ENCODE measurements around the gene C2orf49.

C2orf49 gene

DNA sequence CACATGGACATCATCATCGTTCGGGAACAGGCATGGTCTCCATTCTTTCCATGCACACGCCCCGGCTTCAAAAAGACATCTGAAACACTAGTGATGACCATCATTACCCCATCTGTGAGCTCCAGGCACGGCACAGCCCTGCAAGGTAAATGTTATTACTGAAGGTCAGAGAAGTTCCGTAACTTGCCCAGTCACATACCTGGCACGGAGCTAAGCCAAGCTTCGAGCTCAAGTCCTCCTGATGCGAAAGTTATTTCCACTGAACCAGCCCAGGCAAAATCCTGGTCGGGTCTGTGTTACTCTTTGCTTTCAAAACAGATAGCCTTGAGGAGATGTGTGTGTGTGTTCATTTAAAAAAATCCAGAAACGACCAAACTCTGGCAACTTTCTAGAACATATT is 38.7 kb downstream of the C2orf49 start:
- Histone ChIP-seq H3K4me3 (ENCODE audit: insufficient read depth in 1 of 2, low read depth in 1 of 2, low read length in 2 of 2) (no peak overlapping the region), H2BK15ac (ENCODE audit: low read depth, poor library complexity, severe bottlenecking) (no peak overlapping the region), H2AK5ac (ENCODE audit: low read length, severe bottlenecking) (peak overlapping the region; percentile 93), H4K91ac (ENCODE audit: low read length) (no peak overlapping the region), H3K14ac (ENCODE audit: low read length in 2 of 2) (no peak overlapping the region), H2BK5ac (ENCODE audit: low read depth, low read length, poor library complexity, severe bottlenecking) (no peak overlapping the region), H3K79me1 (replicated peaks; ENCODE audit: low read length, poor library complexity, severe bottlenecking) (no peaks in the 10 kb centered on the region), H2BK120ac (ENCODE audit: low read depth, low read length) (no peak overlapping the region), H3K18ac (ENCODE audit: low read depth in 1 of 2, low read length in 2 of 2) (peak overlapping the region in 1 of 2 experiments; percentile 56), H3K4me1 (ENCODE audit: control insufficient read depth, insufficient read depth, low read depth, low read length) (peaks cover 46% of the 10 kb centered on the region), H3K4ac (ENCODE audit: low read depth in 1 of 2, low read length in 2 of 2) (peak overlapping the region in 1 of 2 experiments; percentile 70), H3K27me3 (ENCODE audit: control insufficient read depth in 1 of 2, insufficient read depth in 1 of 2, low read length in 2 of 2) (no peaks in the 10 kb centered on the region), H3K23ac (ENCODE audit: low read length in 2 of 2) (no peak overlapping the region), H2BK12ac (ENCODE audit: low read length in 2 of 2) (peak overlapping the region in 1 of 2 experiments; percentile 19), H3K27ac (ENCODE audit: low read length, poor library complexity, severe bottlenecking) (peak overlapping the region; percentile 83), H3K9me3 (ENCODE audit: control insufficient read depth, low read length) (no peaks in the 10 kb centered on the region), H3K36me3 (ENCODE audit: control insufficient read depth in 1 of 2, insufficient read depth in 2 of 2, low read depth in 1 of 2, low read length in 2 of 2) (peaks cover 49 to 93% of the 10 kb centered on the region in 2 experiments), H3K9ac (ENCODE audit: low read length) (peak overlapping the region; percentile 37), H3K4me2 (ENCODE audit: low read length, poor library complexity, severe bottlenecking) (no peak overlapping the region), H2AFZ (ENCODE audit: low read depth, low read length) (no peak overlapping the region), H4K8ac (ENCODE audit: low read length) (no peak overlapping the region)
- DNase-seq = no peak
- 96% methylated on average over 10 of the region's 11 CpGs for WGBS

DNA sequence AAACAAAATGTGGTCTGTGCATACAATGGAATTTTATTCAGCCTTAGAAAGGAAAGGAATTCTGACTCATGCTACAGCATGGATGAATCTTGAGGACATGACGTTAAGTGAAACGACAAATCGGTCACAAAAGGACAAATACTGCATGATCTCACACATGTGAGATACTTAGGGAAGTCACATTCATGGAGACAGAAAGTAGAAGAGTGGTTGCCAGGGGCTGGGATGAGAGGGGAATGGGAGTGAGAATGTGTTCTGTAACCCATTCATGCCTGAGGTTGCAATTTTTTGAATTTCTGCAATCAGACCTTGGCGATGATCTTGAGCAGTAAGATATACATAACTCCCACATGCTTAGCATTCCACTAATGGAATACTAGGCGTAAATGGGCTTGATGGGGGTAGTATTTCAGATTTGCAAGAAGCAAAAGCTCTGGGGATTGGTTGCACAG is 39.5 kb downstream of the C2orf49 start:
- Histone ChIP-seq H3K18ac (ENCODE audit: low read depth in 1 of 2, low read length in 2 of 2) (no peak overlapping the region), H3K23ac (ENCODE audit: low read length in 2 of 2) (no peak overlapping the region), H2AK5ac (ENCODE audit: low read length, severe bottlenecking) (no peak overlapping the region), H3K14ac (ENCODE audit: low read length in 2 of 2) (no peak overlapping the region), H3K9me3 (ENCODE audit: control insufficient read depth, low read length) (no peaks in the 10 kb centered on the region), H3K36me3 (ENCODE audit: control insufficient read depth in 1 of 2, insufficient read depth in 2 of 2, low read depth in 1 of 2, low read length in 2 of 2) (peaks cover 44 to 93% of the 10 kb centered on the region in 2 experiments), H3K9ac (ENCODE audit: low read length) (no peak overlapping the region), H3K27me3 (ENCODE audit: control insufficient read depth in 1 of 2, insufficient read depth in 1 of 2, low read length in 2 of 2) (no peaks in the 10 kb centered on the region), H2BK5ac (ENCODE audit: low read depth, low read length, poor library complexity, severe bottlenecking) (no peak overlapping the region), H2BK15ac (ENCODE audit: low read depth, poor library complexity, severe bottlenecking) (no peak overlapping the region), H4K8ac (ENCODE audit: low read length) (no peak overlapping the region), H3K4me2 (ENCODE audit: low read length, poor library complexity, severe bottlenecking) (no peak overlapping the region), H4K91ac (ENCODE audit: low read length) (no peak overlapping the region), H3K4ac (ENCODE audit: low read depth in 1 of 2, low read length in 2 of 2) (no peak overlapping the region), H2AFZ (ENCODE audit: low read depth, low read length) (no peak overlapping the region), H2BK12ac (ENCODE audit: low read length in 2 of 2) (peak overlapping the region in 1 of 2 experiments; percentile 14), H3K27ac (ENCODE audit: low read length, poor library complexity, severe bottlenecking) (peak overlapping the region; percentile 83), H3K4me3 (ENCODE audit: insufficient read depth in 1 of 2, low read depth in 1 of 2, low read length in 2 of 2) (no peak overlapping the region), H2BK120ac (ENCODE audit: low read depth, low read length) (no peak overlapping the region), H3K4me1 (ENCODE audit: control insufficient read depth, insufficient read depth, low read depth, low read length) (peaks cover 47% of the 10 kb centered on the region), H3K79me1 (replicated peaks; ENCODE audit: low read length, poor library complexity, severe bottlenecking) (no peaks in the 10 kb centered on the region)
- 11% methylated on average over 4 of the region's 5 CpGs for whole genome bisulfite sequencing
- peak; percentile 85 for DNase-seq

DNA sequence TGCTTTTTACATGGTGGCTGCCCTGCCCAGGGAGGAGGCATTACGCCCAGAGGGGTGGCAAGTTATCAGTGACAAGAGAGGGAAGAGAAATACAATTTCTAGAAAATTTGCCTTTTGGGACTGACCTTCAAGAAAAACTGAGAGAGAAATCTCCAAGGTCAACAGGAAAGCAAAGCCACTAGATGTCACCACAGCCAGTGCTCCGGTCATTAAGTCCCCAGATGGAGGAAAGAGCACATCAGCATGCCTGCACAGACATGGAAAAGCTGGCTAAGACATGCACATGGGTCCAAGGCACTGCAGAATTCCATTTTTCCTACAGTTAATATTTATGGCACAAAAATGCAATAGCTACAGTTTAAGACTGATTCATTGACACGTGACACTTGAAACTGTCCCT is 40.5 kb downstream of the C2orf49 start:
- Histone ChIP-seq H4K8ac (ENCODE audit: low read length) (peak overlapping the region; percentile 66), H3K4me1 (ENCODE audit: control insufficient read depth, insufficient read depth, low read depth, low read length) (peaks cover 47% of the 10 kb centered on the region), H2BK15ac (ENCODE audit: low read depth, poor library complexity, severe bottlenecking) (no peak overlapping the region), H3K4me2 (ENCODE audit: low read length, poor library complexity, severe bottlenecking) (no peak overlapping the region), H3K27me3 (ENCODE audit: control insufficient read depth in 1 of 2, insufficient read depth in 1 of 2, low read length in 2 of 2) (no peaks in the 10 kb centered on the region), H3K36me3 (ENCODE audit: control insufficient read depth in 1 of 2, insufficient read depth in 2 of 2, low read depth in 1 of 2, low read length in 2 of 2) (peaks cover 45 to 93% of the 10 kb centered on the region in 2 experiments), H3K4ac (ENCODE audit: low read depth in 1 of 2, low read length in 2 of 2) (no peak overlapping the region), H2AK5ac (ENCODE audit: low read length, severe bottlenecking) (peak overlapping the region; percentile 73), H3K14ac (ENCODE audit: low read length in 2 of 2) (no peak overlapping the region), H3K79me1 (replicated peaks; ENCODE audit: low read length, poor library complexity, severe bottlenecking) (no peaks in the 10 kb centered on the region), H2BK12ac (ENCODE audit: low read length in 2 of 2) (no peak overlapping the region), H3K18ac (ENCODE audit: low read depth in 1 of 2, low read length in 2 of 2) (peak overlapping the region; percentile 46 to 58), H4K91ac (ENCODE audit: low read length) (no peak overlapping the region), H2BK120ac (ENCODE audit: low read depth, low read length) (no peak overlapping the region), H3K27ac (ENCODE audit: low read length, poor library complexity, severe bottlenecking) (peak overlapping the region; percentile 88), H2AFZ (ENCODE audit: low read depth, low read length) (no peak overlapping the region), H3K9me3 (ENCODE audit: control insufficient read depth, low read length) (no peaks in the 10 kb centered on the region), H2BK5ac (ENCODE audit: low read depth, low read length, poor library complexity, severe bottlenecking) (peak overlapping the region; percentile 0), H3K9ac (ENCODE audit: low read length) (no peak overlapping the region), H3K23ac (ENCODE audit: low read length in 2 of 2) (no peak overlapping the region), H3K4me3 (ENCODE audit: insufficient read depth in 1 of 2, low read depth in 1 of 2, low read length in 2 of 2) (no peak overlapping the region)
- DNase-seq = no peak
- WGBS = 95% methylated on average over 3 of the region's 3 CpGs

DNA sequence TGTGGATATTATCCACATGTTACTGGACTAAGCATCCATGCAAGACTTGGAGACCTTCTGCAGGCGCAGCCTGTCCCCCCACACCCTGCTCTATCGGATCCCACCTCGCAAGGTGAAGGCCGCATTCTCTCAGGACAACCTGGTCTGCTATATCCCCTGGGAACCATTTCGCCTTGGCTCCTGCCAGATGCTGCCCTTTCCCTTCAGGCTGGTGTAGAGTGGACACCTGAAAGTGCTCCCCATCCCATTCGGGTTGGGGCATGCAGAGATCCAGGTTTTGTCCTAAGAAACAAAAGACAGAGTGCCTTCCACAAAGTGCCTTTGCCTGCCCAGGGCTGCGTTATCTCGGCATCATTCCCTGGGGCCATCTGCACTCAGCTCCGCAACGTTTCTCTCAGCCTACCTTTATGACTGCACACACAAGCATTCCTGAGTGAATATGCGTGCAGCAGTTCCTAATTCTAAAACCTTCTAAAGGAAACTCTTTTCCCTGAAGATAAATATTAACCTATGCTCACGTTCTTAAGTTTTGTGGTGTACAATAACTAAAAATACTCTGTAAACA is 41.0 kb downstream of the C2orf49 start:
- 79% methylated on average over 11 of the region's 12 CpGs for whole genome bisulfite sequencing
- no peak overlapping the region for H3K4me3 ChIP-seq (ENCODE audit: insufficient read depth in 1 of 2, low read depth in 1 of 2, low read length in 2 of 2)
- no peak for DNase-seq
- H4K8ac ChIP-seq (ENCODE audit: low read length) = peak overlapping the region; percentile 66
- no peak overlapping the region for H2BK12ac ChIP-seq (ENCODE audit: low read length in 2 of 2)
- no peak overlapping the region for H3K23ac ChIP-seq (ENCODE audit: low read length in 2 of 2)
- H3K14ac ChIP-seq (ENCODE audit: low read length in 2 of 2) = no peak overlapping the region
- no peaks in the 10 kb centered on the region for H3K9me3 ChIP-seq (ENCODE audit: control insufficient read depth, low read length)
- H2BK15ac ChIP-seq (ENCODE audit: low read depth, poor library complexity, severe bottlenecking) = no peak overlapping the region
- H3K36me3 ChIP-seq (ENCODE audit: control insufficient read depth in 1 of 2, insufficient read depth in 2 of 2, low read depth in 1 of 2, low read length in 2 of 2) = peaks cover 42 to 93% of the 10 kb centered on the region in 2 experiments
- no peak overlapping the region for H2BK120ac ChIP-seq (ENCODE audit: low read depth, low read length)
- peak overlapping the region; percentile 61 for H2AK5ac ChIP-seq (ENCODE audit: low read length, severe bottlenecking)
- peak overlapping the region; percentile 88 for H3K27ac ChIP-seq (ENCODE audit: low read length, poor library complexity, severe bottlenecking)
- H2BK5ac ChIP-seq (ENCODE audit: low read depth, low read length, poor library complexity, severe bottlenecking) = no peak overlapping the region
- H2AFZ ChIP-seq (ENCODE audit: low read depth, low read length) = no peak overlapping the region
- no peak overlapping the region for H3K9ac ChIP-seq (ENCODE audit: low read length)
- H3K4me2 ChIP-seq (ENCODE audit: low read length, poor library complexity, severe bottlenecking) = no peak overlapping the region
- peak overlapping the region; percentile 63 to 67 for H3K18ac ChIP-seq (ENCODE audit: low read depth in 1 of 2, low read length in 2 of 2)
- H3K79me1 ChIP-seq (replicated peaks; ENCODE audit: low read length, poor library complexity, severe bottlenecking) = no peaks in the 10 kb centered on the region
- H3K27me3 ChIP-seq (ENCODE audit: control insufficient read depth in 1 of 2, insufficient read depth in 1 of 2, low read length in 2 of 2) = no peaks in the 10 kb centered on the region
- H3K4ac ChIP-seq (ENCODE audit: low read depth in 1 of 2, low read length in 2 of 2) = peak overlapping the region in 1 of 2 experiments; percentile 49
- peaks cover 44% of the 10 kb centered on the region for H3K4me1 ChIP-seq (ENCODE audit: control insufficient read depth, insufficient read depth, low read depth, low read length)
- no peak overlapping the region for H4K91ac ChIP-seq (ENCODE audit: low read length)
